NCI-H69 (cell line): Measurements from ENCODE around the gene ELK3.

Experiments
- DNase-seq: peaks from one replicate; lab custom pipeline; 2025; lab: John Stamatoyannopoulos, UW

ELK3 gene

GRCh38 chr12:96193725-96194575 is at the start of gene ELK3:
ELK3 (plus strand) TSS chr12:96194375.
- peak; percentile 94 for DNase-seq

DNA sequence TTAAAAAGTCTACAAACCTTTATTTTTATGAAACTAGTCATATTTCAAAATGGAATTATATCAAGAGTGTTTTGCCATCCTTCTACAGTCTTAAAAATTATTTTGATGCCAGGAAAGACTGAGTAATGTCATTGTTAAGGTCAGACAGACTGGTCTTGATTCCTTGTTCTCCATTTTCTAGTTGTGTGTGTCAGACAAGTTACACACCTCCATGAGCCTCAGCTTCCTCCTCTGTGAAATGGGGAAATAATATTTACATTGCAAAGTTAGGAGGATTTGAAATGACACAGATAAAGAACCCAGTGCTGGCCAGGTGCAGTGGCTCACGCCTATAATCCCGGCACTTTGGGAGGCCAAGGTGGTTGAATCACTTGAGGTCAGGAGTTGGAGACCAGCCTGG is 47.4 kb upstream of the ELK3 start:
- no peak for DNase-seq

DNA sequence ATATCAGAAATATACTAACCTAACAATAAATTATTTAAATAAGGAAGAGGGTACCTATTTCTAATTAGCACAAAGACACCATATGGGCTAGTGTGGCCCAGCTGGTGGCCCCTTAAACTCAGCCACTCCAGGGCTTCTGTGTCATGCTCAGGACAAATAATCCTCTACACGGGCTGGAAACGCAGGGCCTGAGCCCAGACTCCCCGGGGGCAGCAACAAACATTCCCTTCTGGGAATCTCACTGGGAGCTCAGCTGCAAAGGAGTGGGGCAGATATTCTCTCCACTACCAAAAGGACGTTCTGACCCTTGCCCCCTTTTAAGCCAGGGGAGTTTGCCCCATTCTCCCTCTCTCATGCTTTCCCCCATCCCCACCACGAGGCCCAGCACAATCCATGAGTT is 43.7 kb upstream of the ELK3 start:
- DNase-seq: peak; percentile 92

DNA sequence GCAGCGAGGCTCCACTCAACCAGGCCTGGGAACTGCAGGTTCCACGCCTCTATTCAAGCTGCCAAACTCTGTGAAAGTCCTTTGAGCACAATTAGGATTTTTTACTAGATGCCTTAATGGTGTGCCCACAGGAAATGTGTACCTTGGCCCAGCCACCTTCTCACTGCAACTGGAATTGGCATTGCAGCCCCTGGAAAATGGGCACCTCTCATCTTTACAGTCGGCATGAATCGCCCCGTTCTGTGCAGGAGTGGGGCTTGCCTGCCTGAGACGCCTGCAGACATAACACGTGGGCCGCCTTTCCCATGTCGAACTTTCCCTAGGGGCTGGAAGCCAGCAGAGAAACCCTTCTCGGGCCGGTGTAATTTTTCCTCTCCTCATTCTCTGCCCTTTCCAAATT is 42.0 kb upstream of the ELK3 start:
- DNase-seq: no peak

DNA sequence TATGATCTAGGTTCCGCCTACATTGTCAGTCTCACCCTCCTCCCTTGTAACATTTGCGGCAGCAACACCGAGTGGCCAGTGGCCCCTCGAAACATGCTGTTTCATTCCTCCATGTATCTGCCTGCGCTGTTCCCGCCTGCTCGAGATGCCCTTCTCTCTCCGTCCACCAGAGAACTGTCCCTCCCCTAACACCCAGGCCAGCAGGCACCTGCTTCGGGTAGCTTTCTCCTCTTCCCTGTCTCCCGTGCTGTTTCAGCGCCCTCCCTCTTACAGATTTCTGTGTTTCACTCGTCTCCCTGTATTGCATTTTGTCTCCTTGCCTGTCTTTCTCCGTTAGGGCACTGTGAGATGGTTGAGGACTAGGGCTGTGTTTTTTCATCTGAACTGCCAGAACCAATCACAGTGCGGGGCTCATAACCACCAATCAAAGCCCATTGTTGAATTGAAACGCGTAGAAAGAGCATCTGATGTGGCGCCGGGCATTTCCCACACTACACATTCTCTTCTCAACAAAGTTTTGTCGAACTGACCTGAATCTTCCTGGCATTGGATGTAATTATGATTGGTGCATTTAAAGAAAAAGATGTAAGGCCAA is 40.9 kb upstream of the ELK3 start:
- peak; percentile 74 for DNase-seq

- DNase-seq: no peak
These were observed 39.0 kb upstream of the ELK3 start for GRCh38 chr12:96155181-96155580.

DNA sequence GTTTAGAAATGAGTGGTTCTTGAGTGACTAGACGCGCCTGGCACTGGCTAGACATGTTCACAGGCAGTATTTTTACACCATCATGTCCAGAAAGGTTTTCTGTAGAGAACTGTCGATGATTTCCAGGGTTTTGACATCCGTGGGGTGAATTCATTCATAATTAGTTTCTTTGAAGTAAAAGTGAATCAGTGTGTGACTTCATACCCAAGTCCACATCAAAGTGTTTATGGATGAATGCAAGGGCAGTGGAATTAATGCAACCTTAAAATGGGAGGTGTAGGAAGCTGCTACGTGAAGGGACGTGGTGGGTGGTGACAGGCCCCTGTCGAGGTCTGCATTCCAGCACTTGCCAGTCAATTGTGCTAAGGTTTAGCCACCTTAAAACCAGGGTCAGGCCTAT is 38.4 kb upstream of the ELK3 start:
- DNase-seq: no peak

GRCh38 chr12:96156211-96156610 is 38.0 kb upstream of the ELK3 start:
- DNase-seq: no peak

GRCh38 chr12:96157427-96157826 is 36.7 kb upstream of the ELK3 start:
- DNase-seq: no peak

DNA sequence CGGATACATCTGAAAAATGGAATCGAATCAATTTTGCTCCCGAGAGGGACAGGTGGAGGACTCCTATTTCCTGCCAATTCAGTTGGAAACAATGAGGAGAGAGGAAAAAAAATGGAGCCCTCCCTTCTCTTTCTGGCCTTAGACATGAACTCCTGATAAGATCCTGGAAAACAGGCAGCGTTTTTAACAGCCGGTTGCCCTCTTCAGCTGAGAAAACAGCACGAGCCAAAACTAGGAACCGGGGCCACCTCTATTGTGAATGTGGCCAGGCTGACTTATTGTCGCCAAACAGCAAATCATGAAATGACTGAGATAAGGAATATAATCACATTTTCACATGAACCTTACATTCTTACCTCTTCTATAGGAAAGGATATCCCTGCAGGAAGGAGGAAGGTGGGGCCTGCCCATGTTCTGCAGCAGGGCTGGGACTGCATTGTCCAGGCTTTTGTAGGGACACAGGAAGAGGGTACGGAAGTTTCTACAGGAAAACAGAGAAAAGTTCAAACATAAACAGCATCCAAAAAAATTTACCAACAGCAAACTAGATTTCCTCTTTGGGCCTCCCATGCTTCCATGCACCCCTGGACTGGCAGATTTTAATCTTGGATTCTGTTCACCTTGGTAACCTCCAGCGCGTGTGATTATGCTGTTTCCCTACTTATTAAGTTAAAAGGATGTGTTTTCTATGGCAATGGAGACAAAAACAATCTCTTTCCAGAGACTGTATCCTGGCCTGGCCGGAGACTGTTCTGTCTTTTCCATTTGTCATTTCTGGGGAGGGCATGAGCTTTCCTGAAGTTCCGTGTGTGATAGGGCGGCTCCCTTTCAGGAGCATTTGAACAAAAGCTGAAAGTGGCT is 29.0 kb upstream of the ELK3 start:
- no peak for DNase-seq

DNA sequence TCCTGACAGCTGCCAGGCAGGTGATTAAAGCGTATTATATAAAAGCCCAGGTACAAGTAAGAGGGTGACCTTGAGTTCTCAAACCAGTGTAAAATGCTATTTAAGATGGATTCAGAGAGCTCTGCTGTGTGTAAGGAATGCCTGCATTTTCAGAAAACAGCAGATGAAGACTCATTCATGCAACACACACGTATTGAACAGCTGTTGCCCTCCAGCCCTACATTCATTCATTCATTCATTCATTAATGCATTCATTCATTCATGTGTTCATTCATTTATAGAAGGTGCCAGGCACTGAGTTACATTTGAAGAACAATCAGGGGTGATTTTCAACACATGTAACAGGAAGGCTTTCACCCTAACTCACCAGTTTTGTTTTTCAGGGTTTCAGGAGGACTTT is 27.4 kb upstream of the ELK3 start:
- DNase-seq: no peak

- no peak for DNase-seq
These were observed 26.7 kb upstream of the ELK3 start for GRCh38 chr12:96167492-96167891.

DNA sequence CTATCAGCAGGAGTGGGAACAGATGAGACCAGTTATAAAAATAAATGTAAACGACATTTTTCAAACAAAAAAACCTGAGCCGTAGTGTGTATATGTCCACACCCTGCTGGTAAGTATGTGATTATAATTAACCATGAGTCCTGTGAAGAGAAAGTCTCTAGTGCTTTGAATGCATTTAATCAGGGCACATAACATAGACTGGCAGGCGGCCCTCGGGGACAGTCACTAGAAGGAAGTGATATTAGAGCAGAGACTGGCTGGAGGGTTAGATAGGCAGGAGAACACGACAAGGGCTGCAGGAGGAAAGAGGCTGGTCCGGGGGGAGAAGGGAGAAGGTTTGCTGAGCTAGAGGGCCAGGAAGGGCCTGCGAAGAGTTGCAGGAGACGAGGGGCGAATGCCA is 23.8 kb upstream of the ELK3 start:
- DNase-seq: peak; percentile 30

DNA sequence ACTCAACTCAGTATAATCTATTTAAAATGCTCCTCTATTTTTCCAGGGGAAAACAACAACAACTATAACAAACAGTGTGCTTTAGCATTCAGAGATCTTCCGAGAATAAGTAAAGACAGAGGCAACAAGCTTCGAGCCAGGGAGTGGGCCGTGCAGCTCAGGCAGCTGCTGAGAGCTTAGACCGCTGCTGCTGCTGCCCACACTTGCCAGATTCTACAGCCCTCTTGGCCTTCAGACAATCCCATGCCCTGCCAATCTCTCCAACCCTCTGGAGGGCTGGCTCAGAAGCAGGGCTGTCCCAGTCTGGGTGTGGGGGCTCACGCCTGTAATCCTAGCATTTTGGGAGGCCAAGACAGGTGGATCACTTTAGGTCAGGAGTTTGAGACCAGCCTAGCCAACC is 23.4 kb upstream of the ELK3 start:
- no peak for DNase-seq

DNA sequence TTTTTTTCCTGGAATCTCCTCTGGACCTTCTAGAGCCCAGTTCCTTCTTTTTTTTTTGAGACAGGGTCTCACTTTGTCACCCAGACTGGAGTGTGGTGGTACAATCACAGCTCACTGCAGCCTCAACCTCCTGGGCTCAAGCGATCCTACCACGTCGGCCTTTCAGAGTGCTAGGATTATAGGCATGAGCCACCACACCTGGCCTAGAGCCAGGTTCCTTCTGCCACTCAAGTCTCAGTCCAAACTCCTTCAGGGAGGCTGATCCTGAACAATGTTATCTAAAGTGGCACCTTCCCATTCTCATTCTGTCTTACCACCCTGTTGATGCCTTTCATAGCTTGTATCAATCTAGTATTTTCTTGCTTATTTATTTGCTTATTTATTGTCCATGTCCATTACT is 22.3 kb upstream of the ELK3 start:
- DNase-seq: no peak

DNA sequence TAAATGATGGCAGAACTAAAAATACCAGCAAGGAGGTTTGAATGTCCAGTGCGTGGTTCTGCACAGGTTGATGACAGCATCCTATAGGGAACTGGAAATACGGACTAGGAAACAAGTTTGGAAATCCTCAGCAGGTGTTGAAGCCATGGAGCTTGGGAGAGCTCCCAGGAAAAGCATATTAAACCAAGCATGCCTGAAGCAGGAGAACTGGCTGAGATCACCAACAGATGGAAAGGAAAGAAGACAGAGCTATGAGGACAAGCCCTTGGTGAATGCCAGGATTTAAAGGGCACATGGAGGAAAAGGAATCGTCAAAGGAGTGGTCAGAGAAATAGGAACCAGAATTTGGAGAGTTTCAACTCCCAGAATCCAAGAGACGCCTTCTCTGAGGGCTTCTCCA is 21.2 kb upstream of the ELK3 start:
- no peak for DNase-seq

DNA sequence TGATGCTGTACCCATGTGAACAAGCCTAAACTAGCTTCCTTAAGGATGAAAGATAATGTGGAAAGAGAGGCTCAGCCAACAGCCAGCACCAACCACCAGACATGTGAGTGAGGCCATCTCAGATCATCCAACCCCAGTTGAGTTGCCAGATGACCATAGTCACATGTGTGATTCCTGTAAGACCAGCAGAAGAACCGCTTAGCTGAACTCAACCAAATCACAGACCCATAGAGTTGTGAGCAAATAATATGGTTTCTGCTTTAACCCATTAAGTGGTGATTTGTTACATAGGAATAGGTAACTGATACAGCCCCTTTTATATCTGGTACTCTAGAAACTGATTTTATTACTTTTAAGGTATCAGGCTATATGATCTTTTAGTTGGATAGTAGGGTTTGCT is 17.6 kb upstream of the ELK3 start:
- no peak for DNase-seq

DNA sequence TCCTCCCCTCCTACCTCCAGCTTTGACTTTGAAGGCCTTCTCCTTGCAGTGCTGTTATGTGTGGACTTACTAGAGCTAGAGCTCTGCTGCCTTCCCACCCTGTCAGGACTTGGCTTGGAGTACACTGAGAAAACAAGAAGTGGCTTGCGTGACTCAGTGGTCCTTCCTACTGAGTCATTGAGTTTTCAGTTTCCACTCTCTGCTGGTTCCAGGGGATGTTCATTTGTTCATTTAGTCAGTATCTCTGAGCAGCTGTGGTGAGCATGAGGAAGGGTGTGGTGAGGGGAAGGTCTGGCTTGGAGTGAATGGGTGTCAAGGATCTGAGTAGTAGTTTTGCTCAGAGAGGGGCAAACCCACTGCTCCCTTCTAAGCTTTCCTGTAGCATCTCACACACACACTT is 17.2 kb upstream of the ELK3 start:
- no peak for DNase-seq

- DNase-seq: no peak
These were observed 10.3 kb upstream of the ELK3 start for GRCh38 chr12:96183734-96184370.

DNA sequence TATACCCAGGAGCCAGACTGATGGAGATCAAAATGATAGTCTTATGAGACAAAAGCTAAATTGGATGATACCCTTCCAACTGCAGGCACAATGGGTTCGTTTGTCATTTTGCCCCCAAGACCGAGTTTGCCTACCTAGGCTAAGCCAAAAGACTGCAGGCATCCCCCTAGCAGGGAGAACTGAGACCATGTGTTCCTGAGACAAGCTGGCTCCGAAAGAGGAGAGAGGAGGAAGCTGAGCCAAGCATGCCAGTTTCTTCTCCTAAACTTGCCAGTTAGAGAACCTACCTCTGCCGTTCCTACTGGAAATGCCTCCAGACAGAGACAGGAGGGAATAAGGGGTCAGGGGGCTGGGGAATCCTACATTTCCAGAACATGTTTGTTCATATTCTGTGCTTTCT is 8.3 kb upstream of the ELK3 start:
- no peak for DNase-seq

- DNase-seq: peak; percentile 31
These were observed 7.4 kb upstream of the ELK3 start for GRCh38 chr12:96186607-96187301.

DNA sequence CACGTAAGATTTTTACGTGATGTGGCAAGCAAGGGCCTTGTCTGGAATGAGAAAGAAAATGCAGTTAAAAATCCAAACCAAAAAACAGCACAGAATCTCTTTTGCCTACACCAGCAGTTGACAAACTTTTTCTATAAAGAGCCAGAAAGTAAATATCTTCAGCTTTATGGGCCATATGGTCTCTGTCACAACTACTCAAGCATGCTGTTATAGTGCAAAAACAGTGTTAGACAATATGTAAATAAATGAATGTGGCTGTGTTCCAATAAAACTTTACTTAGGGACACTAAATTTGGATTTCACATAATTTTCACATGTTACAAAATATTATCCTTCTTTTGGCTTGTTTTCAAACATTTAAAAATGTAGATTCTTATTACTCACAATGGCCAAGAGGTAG is 6.2 kb upstream of the ELK3 start:
- no peak for DNase-seq
